IMR-90 (cell line): ENCODE results near the gene AUTS2.

Experiments used
- CEBPB ChIP-seq: IDR thresholded peaks from 2 replicates; pipeline ENCODE4 v1.6.1; 2012; ENCODE audit warnings: low read depth, low read length, improper control_type of control experiment
- CTCF ChIP-seq: conservative IDR thresholded peaks from 2 replicates; pipeline ENCODE4 v1.5.1; 2012; ENCODE audit warnings: mild to moderate bottlenecking, low read depth, low read length, improper control_type of control experiment
- ELK1 ChIP-seq: fragments of 150-350 bp; IDR thresholded peaks from 2 replicates; pipeline ENCODE4 v1.6.1; 2016; ENCODE audit warnings: low read depth, mild to moderate bottlenecking, low read length, moderate library complexity, borderline replicate concordance
- MXI1 ChIP-seq: IDR thresholded peaks from 2 replicates; pipeline ENCODE4 v1.6.1; 2012; ENCODE audit warnings: low read depth, mild to moderate bottlenecking, low read length, moderate library complexity, borderline replicate concordance
- NFE2L2 ChIP-seq: fragments of 150-350 bp; IDR thresholded peaks from 2 replicates; pipeline ENCODE4 v1.6.1; 2016; ENCODE audit warnings: low read depth, mild to moderate bottlenecking, low read length
- POLR2A ChIP-seq: IDR thresholded peaks from 2 replicates; pipeline ENCODE4 v1.6.1; 2012; ENCODE audit warnings: mild to moderate bottlenecking, low read depth, low read length
- RAD21 ChIP-seq: IDR thresholded peaks from 2 replicates; pipeline ENCODE4 v1.6.1; 2012; ENCODE audit warnings: low read length, improper control_type of control experiment
- RFX5 ChIP-seq: IDR thresholded peaks from 2 replicates; pipeline ENCODE4 v1.8.0; 2012; ENCODE audit warnings: low read depth, mild to moderate bottlenecking, low read length, moderate library complexity
- SMC3 ChIP-seq: fragments of 150-350 bp; IDR thresholded peaks from 2 replicates; pipeline ENCODE4 v1.6.1; 2016; ENCODE audit warnings: low read depth, mild to moderate bottlenecking, antibody characterized with exemption, low read length, moderate library complexity

- TF ChIP-seq NFE2L2 (no peak), CTCF (no peak), POLR2A (no peak), SMC3 (no peak), RAD21 (no peak), ELK1 (no peak), MXI1 (no peak), CEBPB (no peak), RFX5 (no peak)
These were observed 1065.4 kb downstream of the AUTS2 start for GRCh38 chr7:70663680-70664079.
